OCI-LY1 (cell line): Measurements from ENCODE around the gene FAM222B.

Experiments
- EZH2 ChIP-seq: fragments of 200-600 bp; sonication (generic), shearing (Covaris generic); IDR thresholded peaks from 2 replicates; pipeline ENCODE4 v1.8.0; 2017; ENCODE audit warnings: borderline replicate concordance, mixed run types, mild to moderate bottlenecking, antibody characterized with exemption, low read length, moderate library complexity, mixed read lengths
- TF ChIP-seq, protein P1 (sequence below): fragments of 200-600 bp; sonication (generic), shearing (Covaris generic); IDR thresholded peaks from 2 replicates; pipeline ENCODE4 v1.5.1; 2017; ENCODE audit warnings: mild to moderate bottlenecking, antibody characterized with exemption, low read length, moderate library complexity, mixed read lengths

GRCh38 chr17:28856028-28856574, 13.5 kb upstream of the FAM222B start:
- TF ChIP-seq, protein P1, sequence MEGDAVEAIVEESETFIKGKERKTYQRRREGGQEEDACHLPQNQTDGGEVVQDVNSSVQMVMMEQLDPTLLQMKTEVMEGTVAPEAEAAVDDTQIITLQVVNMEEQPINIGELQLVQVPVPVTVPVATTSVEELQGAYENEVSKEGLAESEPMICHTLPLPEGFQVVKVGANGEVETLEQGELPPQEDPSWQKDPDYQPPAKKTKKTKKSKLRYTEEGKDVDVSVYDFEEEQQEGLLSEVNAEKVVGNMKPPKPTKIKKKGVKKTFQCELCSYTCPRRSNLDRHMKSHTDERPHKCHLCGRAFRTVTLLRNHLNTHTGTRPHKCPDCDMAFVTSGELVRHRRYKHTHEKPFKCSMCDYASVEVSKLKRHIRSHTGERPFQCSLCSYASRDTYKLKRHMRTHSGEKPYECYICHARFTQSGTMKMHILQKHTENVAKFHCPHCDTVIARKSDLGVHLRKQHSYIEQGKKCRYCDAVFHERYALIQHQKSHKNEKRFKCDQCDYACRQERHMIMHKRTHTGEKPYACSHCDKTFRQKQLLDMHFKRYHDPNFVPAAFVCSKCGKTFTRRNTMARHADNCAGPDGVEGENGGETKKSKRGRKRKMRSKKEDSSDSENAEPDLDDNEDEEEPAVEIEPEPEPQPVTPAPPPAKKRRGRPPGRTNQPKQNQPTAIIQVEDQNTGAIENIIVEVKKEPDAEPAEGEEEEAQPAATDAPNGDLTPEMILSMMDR, result no peak
- TF ChIP-seq EZH2, result no peak
